Measurements from ENCODE around the gene IL17F.

DNA sequence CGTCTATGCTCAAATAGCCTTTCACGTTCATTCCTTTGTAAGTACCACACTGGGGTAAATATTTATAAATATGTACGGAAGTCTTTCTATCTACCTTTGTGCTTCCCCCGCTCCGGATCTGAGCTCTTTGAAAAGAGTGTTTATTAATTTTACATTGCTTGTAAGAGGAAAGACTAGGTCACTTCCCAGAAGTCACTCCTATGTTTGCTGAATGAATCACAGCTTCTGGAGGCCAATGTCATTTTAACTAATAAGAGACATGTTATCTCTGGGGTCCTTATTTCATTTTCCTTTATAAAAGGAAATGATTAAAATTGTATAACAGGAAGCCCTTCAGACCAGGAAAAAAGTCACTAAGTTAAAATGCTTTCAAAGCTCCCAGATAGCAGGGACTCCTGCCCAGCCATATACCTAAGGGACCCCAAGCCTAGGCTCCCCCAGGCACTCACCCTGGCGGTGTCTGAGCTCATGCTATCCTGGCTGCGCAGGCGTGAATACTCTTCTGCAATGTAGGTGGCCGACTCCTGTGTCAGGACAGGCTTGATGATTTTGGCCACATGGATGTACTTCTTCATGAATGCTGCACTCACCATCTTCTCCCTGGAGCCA, 27.7 kb upstream of the IL17F start:
- TF ChIP-seq POLR2A (IDR thresholded peaks at IDR 0.05) (no peak), CTCF (IDR thresholded peaks at IDR 0.05) (no peak)

Data from Peyer's patch (tissue), 4 donors.